ENCODE measurements around the gene RARB. TPM values are rescaled to one million over a fixed set of nuclear protein-coding genes. Genes with fewer than 3 reads are reported as not detected.
A peak's percentile ranks its signal among the peaks of the same experiment; 100 is the strongest.

RARB gene
- total and polyA plus RNA-seq, 9 donors, result 12.0 to 23.2 (median 16.1) TPM

GRCh38 chr3:25597535-25598101, 169.6 kb downstream of the RARB start:
- no peak for DNase-seq
- Histone ChIP-seq H3K4me3 (ENCODE audit: low read length) (no peak overlapping the region), H3K36me3 (ENCODE audit: control insufficient read depth, insufficient read depth, low read length) (peaks cover 13% of the 10 kb centered on the region), H3K4me1 (ENCODE audit: control insufficient read depth, insufficient read depth, low read length) (peaks cover 2% of the 10 kb centered on the region), H3K9me3 (replicated peaks; ENCODE audit: control insufficient read depth, low read depth, low read length) (no peaks in the 10 kb centered on the region), H3K27me3 (ENCODE audit: control insufficient read depth, insufficient read depth, low read length) (no peaks in the 10 kb centered on the region), H3K27ac (ENCODE audit: low read length) (no peak overlapping the region)
- no CpG with 5 or more reads among the region's 1 CpG for WGBS (ENCODE audit: insufficient coverage)

GRCh38 chr3:25603703-25604102, 175.6 kb downstream of the RARB start:
- no CpG with 5 or more reads among the region's 1 CpG for whole genome bisulfite sequencing (ENCODE audit: insufficient coverage)
- Histone ChIP-seq H3K27me3 (ENCODE audit: control insufficient read depth, insufficient read depth, low read length) (no peaks in the 10 kb centered on the region), H3K36me3 (ENCODE audit: control insufficient read depth, insufficient read depth, low read length) (peaks cover 30% of the 10 kb centered on the region), H3K4me3 (ENCODE audit: low read length) (no peak overlapping the region), H3K9me3 (replicated peaks; ENCODE audit: control insufficient read depth, low read depth, low read length) (no peaks in the 10 kb centered on the region), H3K4me1 (ENCODE audit: control insufficient read depth, insufficient read depth, low read length) (no peaks in the 10 kb centered on the region), H3K27ac (ENCODE audit: low read length) (peak overlapping the region; percentile 52)
- peak; percentile 47 for DNase-seq

GRCh38 chr3:25604107-25604805, 176.2 kb downstream of the RARB start:
- no peak for DNase-seq
- Histone ChIP-seq H3K36me3 (ENCODE audit: control insufficient read depth, insufficient read depth, low read length) (peaks cover 29% of the 10 kb centered on the region), H3K27ac (ENCODE audit: low read length) (peak overlapping the region; percentile 52), H3K27me3 (ENCODE audit: control insufficient read depth, insufficient read depth, low read length) (no peaks in the 10 kb centered on the region), H3K4me3 (ENCODE audit: low read length) (no peak overlapping the region), H3K9me3 (replicated peaks; ENCODE audit: control insufficient read depth, low read depth, low read length) (no peaks in the 10 kb centered on the region), H3K4me1 (ENCODE audit: control insufficient read depth, insufficient read depth, low read length) (no peaks in the 10 kb centered on the region)
- no CpG with 5 or more reads among the region's 5 CpGs for WGBS (ENCODE audit: insufficient coverage)

- WGBS (ENCODE audit: insufficient coverage), result no CpG with 5 or more reads among the region's 1 CpG
- H3K4me3 ChIP-seq (ENCODE audit: low read length), result no peak overlapping the region
- H3K4me1 ChIP-seq (ENCODE audit: control insufficient read depth, insufficient read depth, low read length), result no peaks in the 10 kb centered on the region
- no peaks in the 10 kb centered on the region for H3K27me3 ChIP-seq (ENCODE audit: control insufficient read depth, insufficient read depth, low read length)
- H3K36me3 ChIP-seq (ENCODE audit: control insufficient read depth, insufficient read depth, low read length), result peaks cover 33% of the 10 kb centered on the region
- H3K9me3 ChIP-seq (replicated peaks; ENCODE audit: control insufficient read depth, low read depth, low read length), result no peaks in the 10 kb centered on the region
- no peak overlapping the region for H3K27ac ChIP-seq (ENCODE audit: low read length)
- DNase-seq, result no peak
Measured at GRCh38 chr3:25610167-25610566, 182.1 kb downstream of the RARB start.

- peaks cover 33% of the 10 kb centered on the region for H3K36me3 ChIP-seq (ENCODE audit: control insufficient read depth, insufficient read depth, low read length)
Measured at GRCh38 chr3:25610779-25611178, 182.7 kb downstream of the RARB start.

GRCh38 chr3:25611193-25611592, 183.1 kb downstream of the RARB start:
- Histone ChIP-seq H3K4me3 (ENCODE audit: low read length) (no peak overlapping the region), H3K27me3 (ENCODE audit: control insufficient read depth, insufficient read depth, low read length) (no peaks in the 10 kb centered on the region), H3K4me1 (ENCODE audit: control insufficient read depth, insufficient read depth, low read length) (no peaks in the 10 kb centered on the region), H3K36me3 (ENCODE audit: control insufficient read depth, insufficient read depth, low read length) (peaks cover 33% of the 10 kb centered on the region), H3K9me3 (replicated peaks; ENCODE audit: control insufficient read depth, low read depth, low read length) (no peaks in the 10 kb centered on the region), H3K27ac (ENCODE audit: low read length) (no peak overlapping the region)
- 95% methylated on average over 4 of the region's 5 CpGs for WGBS (ENCODE audit: insufficient coverage)
- DNase-seq, result no peak

More at GRCh38 chr3:25610779-25611178, 182.7 kb downstream of the RARB start:
- H3K4me1 ChIP-seq (ENCODE audit: control insufficient read depth, insufficient read depth, low read length), result no peaks in the 10 kb centered on the region
- H3K27me3 ChIP-seq (ENCODE audit: control insufficient read depth, insufficient read depth, low read length), result no peaks in the 10 kb centered on the region
- H3K27ac ChIP-seq (ENCODE audit: low read length), result no peak overlapping the region
- no peak overlapping the region for H3K4me3 ChIP-seq (ENCODE audit: low read length)
- no peak for DNase-seq
- H3K9me3 ChIP-seq (replicated peaks; ENCODE audit: control insufficient read depth, low read depth, low read length), result no peaks in the 10 kb centered on the region

- Histone ChIP-seq H3K27ac (ENCODE audit: low read length) (no peak overlapping the region), H3K36me3 (ENCODE audit: control insufficient read depth, insufficient read depth, low read length) (peaks cover 21% of the 10 kb centered on the region), H3K4me1 (ENCODE audit: control insufficient read depth, insufficient read depth, low read length) (no peaks in the 10 kb centered on the region), H3K4me3 (ENCODE audit: low read length) (no peak overlapping the region), H3K27me3 (ENCODE audit: control insufficient read depth, insufficient read depth, low read length) (no peaks in the 10 kb centered on the region), H3K9me3 (replicated peaks; ENCODE audit: control insufficient read depth, low read depth, low read length) (no peaks in the 10 kb centered on the region)
- no peak for DNase-seq
Measured at GRCh38 chr3:25618028-25618427, 190.0 kb downstream of the RARB start.

GRCh38 chr3:25619382-25619781, 191.3 kb downstream of the RARB start:
- no peak overlapping the region for H3K4me3 ChIP-seq (ENCODE audit: low read length)
- no peaks in the 10 kb centered on the region for H3K27me3 ChIP-seq (ENCODE audit: control insufficient read depth, insufficient read depth, low read length)
- no peak overlapping the region for H3K27ac ChIP-seq (ENCODE audit: low read length)
- DNase-seq, result no peak
- H3K4me1 ChIP-seq (ENCODE audit: control insufficient read depth, insufficient read depth, low read length), result no peaks in the 10 kb centered on the region
- H3K9me3 ChIP-seq (replicated peaks; ENCODE audit: control insufficient read depth, low read depth, low read length), result no peaks in the 10 kb centered on the region
- peaks cover 21% of the 10 kb centered on the region for H3K36me3 ChIP-seq (ENCODE audit: control insufficient read depth, insufficient read depth, low read length)

GRCh38 chr3:25620493-25620892, 192.4 kb downstream of the RARB start:
- 100% methylated on average over 1 of the region's 5 CpGs for WGBS (ENCODE audit: insufficient coverage)
- peaks cover 26% of the 10 kb centered on the region for H3K36me3 ChIP-seq (ENCODE audit: control insufficient read depth, insufficient read depth, low read length)

GRCh38 chr3:25621087-25621486, 193.0 kb downstream of the RARB start:
- Histone ChIP-seq H3K4me3 (ENCODE audit: low read length) (no peak overlapping the region), H3K36me3 (ENCODE audit: control insufficient read depth, insufficient read depth, low read length) (peaks cover 27% of the 10 kb centered on the region), H3K27ac (ENCODE audit: low read length) (no peak overlapping the region), H3K4me1 (ENCODE audit: control insufficient read depth, insufficient read depth, low read length) (no peaks in the 10 kb centered on the region), H3K27me3 (ENCODE audit: control insufficient read depth, insufficient read depth, low read length) (no peaks in the 10 kb centered on the region), H3K9me3 (replicated peaks; ENCODE audit: control insufficient read depth, low read depth, low read length) (no peaks in the 10 kb centered on the region)
- WGBS (ENCODE audit: insufficient coverage), result 90% methylated on average over 2 of the region's 2 CpGs
- DNase-seq, result no peak

More at GRCh38 chr3:25620493-25620892, 192.4 kb downstream of the RARB start:
- Histone ChIP-seq H3K4me3 (ENCODE audit: low read length) (no peak overlapping the region), H3K4me1 (ENCODE audit: control insufficient read depth, insufficient read depth, low read length) (no peaks in the 10 kb centered on the region), H3K9me3 (replicated peaks; ENCODE audit: control insufficient read depth, low read depth, low read length) (no peaks in the 10 kb centered on the region), H3K27ac (ENCODE audit: low read length) (no peak overlapping the region), H3K27me3 (ENCODE audit: control insufficient read depth, insufficient read depth, low read length) (no peaks in the 10 kb centered on the region)
- no peak for DNase-seq
